Measurements from ENCODE around the gene ZSCAN26. TPM values are rescaled to one million over a fixed set of nuclear protein-coding genes. Genes with fewer than 3 reads are reported as not detected.

The ZSCAN26 gene
- total RNA-seq, result 16.9 TPM

DNA sequence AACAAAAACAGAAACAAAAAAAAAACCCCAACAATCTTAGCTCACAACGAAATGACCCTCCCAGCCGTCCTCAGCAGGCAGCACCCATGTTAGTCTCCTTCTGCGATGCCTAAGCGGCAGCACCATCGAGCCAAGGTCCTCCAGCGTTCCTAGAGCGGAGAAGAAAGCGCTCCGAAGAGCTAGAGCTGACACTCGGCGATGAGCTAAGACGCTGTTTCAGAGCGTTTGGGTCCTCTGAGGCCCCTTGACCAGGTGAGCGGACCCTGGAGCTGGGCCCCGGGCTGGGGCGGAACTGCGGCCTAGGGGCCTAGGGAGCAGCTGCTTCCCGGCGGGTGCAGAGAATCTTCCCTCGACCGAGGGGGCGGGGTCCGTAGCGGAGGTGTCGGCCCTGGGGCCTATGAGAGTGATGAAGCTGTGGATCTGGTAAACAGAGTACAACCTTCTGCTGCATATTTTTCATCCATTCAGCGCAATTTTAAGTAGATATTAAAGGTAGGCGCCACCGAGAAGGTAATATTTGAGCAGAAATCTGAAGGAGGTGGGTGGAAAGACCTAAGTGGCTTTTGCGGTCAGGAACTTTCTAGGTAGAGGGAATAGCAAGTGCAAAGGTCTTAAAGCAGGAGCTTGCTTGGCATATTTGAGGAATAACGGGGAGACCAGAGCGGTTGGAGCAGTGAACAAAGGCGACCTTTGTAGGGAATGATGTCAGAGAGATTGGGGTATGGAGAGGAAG, at the start of gene ZSCAN26:
TSS of gene ZSCAN26 (plus strand) at position 182 of the 733 bp plus-strand sequence. CDS start 4,777 bp downstream, outside the sequence.
- peak; percentile 82 for DNase-seq (ENCODE audit: low spot score)

DNA sequence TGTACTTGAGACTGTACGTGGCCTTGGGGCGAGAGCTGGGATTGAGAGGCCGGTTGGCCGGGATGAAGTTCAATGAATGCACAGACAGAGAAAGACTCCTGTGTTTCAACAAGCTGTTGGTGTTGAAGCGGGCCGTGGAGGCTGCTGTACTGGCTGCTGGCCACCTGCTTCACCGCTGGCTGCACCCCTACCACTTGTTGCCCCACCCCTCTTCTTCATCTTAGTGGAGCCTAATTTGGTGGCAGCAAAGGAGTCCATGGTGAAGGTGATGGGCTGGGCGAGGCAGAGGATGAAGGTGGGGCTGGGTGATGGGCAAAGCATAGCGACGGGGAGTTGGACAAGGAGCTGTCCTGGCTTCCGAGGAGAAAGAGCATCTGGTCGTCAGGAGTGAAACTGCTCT, 49.1 kb upstream of the ZSCAN26 start:
- DNase-seq (ENCODE audit: low spot score), result no peak

- peak; percentile 78 for DNase-seq (ENCODE audit: low spot score)
These were observed 48.4 kb upstream of the ZSCAN26 start for GRCh38 chr6:28218312-28219248.

DNA sequence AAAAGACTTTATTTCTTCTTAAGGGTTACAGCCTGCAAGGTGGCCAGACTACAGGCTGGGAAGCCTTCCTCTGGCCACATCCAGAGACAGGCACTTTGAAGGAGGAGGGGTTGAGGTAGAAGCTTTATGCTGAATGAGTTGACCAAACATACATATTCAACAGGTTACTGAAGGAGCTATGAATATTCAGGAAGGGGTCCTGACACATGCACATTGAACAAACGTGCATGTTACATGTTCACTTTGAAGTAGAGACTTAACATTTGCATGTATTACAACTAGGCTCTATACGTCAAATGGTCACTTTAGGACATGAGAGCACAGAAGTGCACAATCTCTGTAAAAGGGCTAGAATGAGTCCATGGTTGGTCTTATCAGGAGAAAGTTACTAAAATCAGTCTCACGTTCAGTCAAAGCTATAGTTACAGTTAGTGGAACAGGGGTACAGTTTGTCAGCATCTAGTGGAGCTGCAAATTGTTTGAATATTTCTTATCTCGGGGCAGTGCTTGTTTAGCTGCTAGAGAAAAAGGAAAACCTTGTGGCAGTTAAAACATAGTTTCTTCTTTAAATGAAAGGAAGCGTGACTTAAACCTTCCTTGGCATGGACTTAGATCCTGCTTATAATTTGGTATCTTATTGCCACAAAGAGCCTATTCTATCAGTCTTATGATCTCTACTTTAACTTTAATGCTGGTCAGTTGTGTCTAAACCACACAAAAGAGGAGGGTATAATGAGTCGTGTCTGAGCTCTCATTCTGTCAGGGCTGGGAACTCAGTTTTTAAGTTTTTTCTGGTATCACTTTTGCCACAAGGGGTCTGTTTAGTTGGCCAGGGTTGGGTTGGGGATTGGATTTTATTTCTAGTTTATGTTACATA, 46.4 kb upstream of the ZSCAN26 start:
- DNase-seq (ENCODE audit: low spot score), result no peak

DNA sequence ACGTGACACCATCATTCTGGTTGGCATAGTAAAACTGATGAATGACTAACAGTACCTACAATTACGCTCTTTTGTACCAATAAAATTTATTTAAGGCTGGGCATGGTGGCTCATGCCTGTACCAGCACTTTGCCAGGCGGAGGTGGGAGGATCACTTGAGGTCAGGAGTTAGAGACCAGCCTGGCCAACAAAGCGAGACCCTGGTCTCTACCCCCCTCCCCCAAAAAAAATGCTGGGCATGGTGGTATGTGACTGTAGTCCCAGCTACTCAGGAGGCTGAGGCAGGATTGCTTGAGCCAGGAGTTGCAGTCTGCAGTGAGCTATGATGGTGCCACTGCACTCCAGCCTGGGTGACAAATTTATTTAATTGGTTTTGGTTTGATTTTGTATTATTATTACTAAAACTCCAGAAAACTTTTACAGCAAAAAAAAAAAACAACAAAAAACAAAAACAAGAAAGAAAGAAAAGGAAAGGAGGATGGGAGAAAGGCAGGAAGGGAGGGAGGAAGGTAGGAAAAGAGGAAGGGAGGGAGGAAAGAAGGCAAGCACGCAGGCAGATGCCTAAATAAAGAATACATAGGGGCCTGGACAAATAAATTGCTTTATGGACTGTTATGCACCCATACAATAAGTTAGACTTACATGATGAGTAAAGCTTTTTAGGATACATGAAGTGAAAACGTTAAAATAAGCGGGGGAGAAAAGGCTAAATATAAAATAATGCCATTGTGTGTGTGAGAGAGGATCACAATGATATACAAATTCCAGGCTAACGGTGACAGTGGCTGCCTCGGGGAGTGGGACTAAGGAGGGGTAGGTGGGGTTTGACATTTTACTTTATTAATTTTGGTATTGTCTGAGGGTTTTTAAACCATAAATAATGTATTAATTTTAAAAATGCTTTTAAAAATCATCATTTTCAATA, 42.5 kb upstream of the ZSCAN26 start:
- no peak for DNase-seq (ENCODE audit: low spot score)

DNA sequence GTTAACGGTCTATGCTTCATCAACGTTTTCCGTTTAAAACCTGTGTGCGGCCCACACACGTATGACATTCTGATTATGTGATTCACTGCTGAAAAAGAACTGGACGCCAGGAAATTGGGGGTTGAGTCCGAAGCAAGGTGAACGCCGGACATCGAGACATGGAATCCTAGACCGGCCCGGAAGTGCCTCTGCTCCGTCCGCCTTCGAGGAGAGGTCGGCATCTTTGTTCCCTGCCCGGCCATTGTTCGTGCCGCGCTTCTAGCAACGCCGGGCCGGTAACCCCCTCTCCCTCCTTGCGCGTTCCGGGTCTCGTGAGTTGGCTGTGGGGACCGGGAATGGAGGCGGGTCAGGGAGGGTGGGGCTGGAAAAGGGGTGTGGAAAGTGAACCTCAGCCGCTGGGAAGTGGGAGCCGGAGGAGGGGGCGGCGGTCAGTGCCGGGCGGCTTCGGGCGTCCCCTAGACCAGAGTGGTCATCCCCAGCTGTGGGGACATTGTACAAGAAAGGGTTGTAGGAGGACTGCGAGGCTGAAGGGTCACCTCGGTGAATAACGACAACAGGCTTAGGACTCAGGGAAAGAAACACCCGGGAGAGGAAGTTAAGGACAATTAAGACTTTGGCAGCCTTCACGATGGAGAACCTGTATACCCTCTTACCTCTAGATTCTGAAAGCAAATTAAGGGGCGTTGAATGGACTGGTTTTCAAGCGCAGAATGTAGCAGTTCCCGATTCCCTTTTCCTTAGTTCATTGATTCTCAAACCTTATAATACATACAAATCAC, 41.7 kb upstream of the ZSCAN26 start, which contains the start of gene ZSCAN9:
TSS of gene ZSCAN9 (plus strand) at position 220 of the 779 bp plus-strand sequence. CDS start 1,810 bp downstream, outside the sequence.
- DNase-seq (ENCODE audit: low spot score), result peak; percentile 85

DNA sequence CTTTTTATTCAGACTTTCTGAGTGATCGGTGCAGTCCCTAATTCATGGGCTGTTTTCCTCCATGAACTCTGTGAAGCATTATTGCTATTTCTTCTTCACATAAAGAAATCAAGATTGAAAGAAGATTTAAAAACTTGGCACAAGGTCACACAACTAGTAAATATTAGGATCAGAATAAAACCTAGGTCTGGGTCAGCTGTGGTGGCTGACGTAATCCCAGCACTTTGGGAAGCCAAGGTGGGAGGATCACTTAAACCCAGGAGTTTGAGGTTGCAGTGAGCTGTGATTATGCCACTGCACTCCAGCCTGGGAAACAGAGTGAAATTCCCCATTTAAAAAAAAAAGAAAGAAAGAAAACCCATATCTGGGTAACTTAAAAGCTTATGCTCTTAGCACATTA, 40.5 kb upstream of the ZSCAN26 start:
- DNase-seq (ENCODE audit: low spot score), result no peak

GRCh38 chr6:28232785-28233184, 34.2 kb upstream of the ZSCAN26 start:
- DNase-seq (ENCODE audit: low spot score), result no peak

GRCh38 chr6:28235912-28236452, 31.0 kb upstream of the ZSCAN26 start:
- DNase-seq (ENCODE audit: low spot score), result no peak

- no peak for DNase-seq (ENCODE audit: low spot score)
These were observed 27.3 kb upstream of the ZSCAN26 start for GRCh38 chr6:28239636-28240035.

GRCh38 chr6:28240471-28240870, 26.5 kb upstream of the ZSCAN26 start:
- no peak for DNase-seq (ENCODE audit: low spot score)

DNA sequence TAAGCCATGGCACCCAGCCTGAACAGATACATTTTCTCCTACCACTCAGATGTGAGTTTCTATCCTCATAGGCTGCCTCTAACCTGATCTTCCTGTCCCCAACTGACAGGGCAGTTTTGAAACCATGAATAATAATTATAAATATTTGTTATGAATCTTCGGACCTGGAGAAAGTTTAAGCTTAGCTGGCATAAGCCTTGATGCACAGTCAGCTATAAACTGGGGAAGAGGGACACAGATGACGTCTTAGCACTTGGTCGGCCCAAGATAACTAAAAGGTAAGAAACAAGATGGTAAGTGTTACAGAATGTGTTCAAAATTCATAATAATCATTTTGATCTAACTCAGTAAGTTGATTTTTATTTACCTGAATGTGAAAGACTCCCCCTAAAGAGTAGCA, 23.0 kb upstream of the ZSCAN26 start:
- no peak for DNase-seq (ENCODE audit: low spot score)

DNA sequence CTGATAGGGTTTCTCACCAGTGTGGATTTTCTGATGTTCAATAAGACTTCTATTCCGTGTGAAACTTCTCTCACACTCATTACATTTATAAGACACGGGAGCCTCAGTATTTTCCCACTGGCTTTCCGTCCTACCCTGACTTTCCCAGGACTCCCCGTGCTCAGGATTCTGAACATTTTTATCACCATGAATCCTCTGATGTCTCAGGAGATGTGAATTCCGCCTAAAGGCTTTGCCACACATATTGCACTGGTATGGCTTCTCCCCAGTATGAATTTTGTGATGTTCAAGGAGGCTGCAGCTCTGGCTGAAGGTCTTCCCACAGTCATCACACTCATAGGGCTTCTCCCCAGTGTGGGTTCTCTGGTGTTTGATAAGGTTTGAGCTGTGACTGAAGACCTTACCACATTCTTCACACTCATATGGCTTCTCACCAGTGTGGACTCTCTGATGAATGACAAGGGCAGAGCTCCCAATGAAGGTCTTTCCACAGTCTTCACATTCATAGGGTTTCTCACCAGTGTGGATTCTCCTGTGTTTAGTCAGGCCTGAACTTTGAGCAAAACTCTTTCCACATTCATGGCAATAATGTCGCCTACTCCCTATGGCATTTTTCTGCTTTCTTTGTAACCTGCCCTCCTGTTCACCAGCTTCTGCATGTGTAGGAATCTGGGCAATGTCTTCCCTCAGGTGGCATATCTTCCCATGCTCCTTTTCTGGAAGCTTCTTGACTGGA, 21.6 kb upstream of the ZSCAN26 start:
- no peak for DNase-seq (ENCODE audit: low spot score)

GRCh38 chr6:28248916-28249315, 18.0 kb upstream of the ZSCAN26 start:
- DNase-seq (ENCODE audit: low spot score), result no peak

- no peak for DNase-seq (ENCODE audit: low spot score)
These were observed 16.2 kb upstream of the ZSCAN26 start for GRCh38 chr6:28250747-28251146.

DNA sequence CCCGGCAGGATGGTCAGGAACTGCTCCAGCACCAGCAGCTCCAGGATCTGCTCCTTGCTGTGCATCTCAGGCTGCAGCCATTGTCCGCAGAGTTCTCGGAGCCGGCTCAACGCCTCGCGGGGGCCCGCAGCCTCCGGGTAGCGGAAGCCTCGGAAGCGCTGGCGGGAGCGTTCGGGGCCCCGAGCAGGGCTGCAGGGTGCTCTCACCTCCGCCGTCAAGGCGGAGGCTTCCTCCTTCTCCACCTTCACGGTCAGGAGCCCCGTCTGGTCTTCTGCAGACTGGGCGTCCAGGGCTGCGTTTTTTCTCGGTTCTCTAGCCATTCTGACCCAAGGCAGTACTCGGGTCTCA, 15.3 kb upstream of the ZSCAN26 start:
- DNase-seq (ENCODE audit: low spot score), result no peak

GRCh38 chr6:28252009-28252975, 14.7 kb upstream of the ZSCAN26 start, which contains the start of gene ZKSCAN4:
Gene ZKSCAN4, minus strand, starts transcription at chr6:28252269. Its CDS starts 289 bp downstream, at chr6:28251980.
- DNase-seq (ENCODE audit: low spot score), result peak; percentile 64

DNA sequence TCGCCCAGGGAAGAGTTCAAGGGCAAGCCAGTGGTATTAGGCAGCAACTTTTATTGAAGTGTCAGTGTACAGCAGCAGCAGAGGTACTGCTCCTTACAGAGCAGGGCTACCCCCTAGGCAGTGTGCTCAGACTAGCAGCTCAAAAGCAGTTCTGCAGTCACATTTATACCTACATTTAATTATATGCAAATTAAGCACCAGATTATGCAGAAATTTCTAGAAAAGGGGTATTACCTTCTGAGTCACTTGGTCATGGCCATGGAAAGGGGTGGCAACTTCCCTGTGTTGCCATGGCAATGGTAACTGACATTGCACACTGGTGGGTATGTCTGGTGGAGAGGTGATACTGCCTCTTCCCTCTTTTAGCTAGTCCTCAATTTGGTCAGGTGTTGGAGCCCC, 12.8 kb upstream of the ZSCAN26 start:
- no peak for DNase-seq (ENCODE audit: low spot score)

Measured in ureter (tissue), 1 donor.